SK-N-SH (cell line): ENCODE data around the gene FBXO36.

Experiments
- EP300 ChIP-seq, 2 experiments: IDR thresholded peaks; 2 replicates each; pipeline versions ENCODE4 v1.4.0 to v1.6.1; 2012; ENCODE audit warnings: borderline replicate concordance in 1 of 2, low read depth in 1 of 2, low read length in 1 of 2
- POLR2AphosphoS5 ChIP-seq: IDR thresholded peaks from 2 replicates; pipeline ENCODE4 v1.6.1; 2012; ENCODE audit warnings: low read depth, low read length
- RXRA ChIP-seq: IDR thresholded peaks from 2 replicates; pipeline ENCODE4 v1.4.0; 2012; ENCODE audit warnings: low read depth, mild to moderate bottlenecking, borderline replicate concordance
- SMC3 ChIP-seq: IDR thresholded peaks from 2 replicates; pipeline ENCODE4 v1.6.1; 2012; ENCODE audit warnings: low read depth, low read length, improper control_type of control experiment
- YY1 ChIP-seq: IDR thresholded peaks from 2 replicates; pipeline ENCODE4 v1.4.0; 2012; ENCODE audit warnings: low read depth, mild to moderate bottlenecking
- TF ChIP-seq, protein P1 (sequence below): fragments of 200-600 bp; sonication (generic); IDR thresholded peaks from 2 replicates; pipeline ENCODE4 v1.6.1; 2017; ENCODE audit warnings: antibody characterized with exemption, mild to moderate bottlenecking, moderate library complexity

DNA sequence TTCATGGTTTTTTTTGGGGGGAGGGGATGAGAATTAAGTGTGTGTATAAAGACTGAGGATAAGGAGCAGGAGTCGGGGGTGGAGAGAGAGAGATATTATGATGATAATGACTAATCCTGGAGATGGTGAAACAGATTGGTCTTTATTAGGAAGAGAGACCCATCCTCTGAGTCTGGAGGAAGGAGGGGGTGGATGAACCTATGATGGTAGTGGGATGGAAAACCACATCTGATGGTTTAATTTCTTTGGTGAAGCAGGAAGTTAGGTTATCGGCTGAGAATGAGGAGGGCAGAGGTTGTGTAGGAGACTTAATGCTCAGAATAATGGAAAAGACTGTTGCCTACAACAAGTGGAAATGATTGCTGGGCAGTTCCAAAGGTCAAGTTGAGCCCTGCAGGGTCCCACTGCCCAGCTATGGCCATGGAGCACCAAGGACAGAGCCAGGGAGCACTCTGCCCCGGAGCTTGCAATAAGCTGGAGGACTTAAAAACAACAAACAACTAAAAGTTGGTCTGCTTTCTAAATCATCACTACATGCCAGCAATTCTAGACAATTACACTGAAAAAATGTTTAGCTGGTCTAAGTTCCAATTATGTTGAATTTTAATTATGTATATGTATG, 138.5 kb downstream of the FBXO36 start:
- TF ChIP-seq, protein P1, sequence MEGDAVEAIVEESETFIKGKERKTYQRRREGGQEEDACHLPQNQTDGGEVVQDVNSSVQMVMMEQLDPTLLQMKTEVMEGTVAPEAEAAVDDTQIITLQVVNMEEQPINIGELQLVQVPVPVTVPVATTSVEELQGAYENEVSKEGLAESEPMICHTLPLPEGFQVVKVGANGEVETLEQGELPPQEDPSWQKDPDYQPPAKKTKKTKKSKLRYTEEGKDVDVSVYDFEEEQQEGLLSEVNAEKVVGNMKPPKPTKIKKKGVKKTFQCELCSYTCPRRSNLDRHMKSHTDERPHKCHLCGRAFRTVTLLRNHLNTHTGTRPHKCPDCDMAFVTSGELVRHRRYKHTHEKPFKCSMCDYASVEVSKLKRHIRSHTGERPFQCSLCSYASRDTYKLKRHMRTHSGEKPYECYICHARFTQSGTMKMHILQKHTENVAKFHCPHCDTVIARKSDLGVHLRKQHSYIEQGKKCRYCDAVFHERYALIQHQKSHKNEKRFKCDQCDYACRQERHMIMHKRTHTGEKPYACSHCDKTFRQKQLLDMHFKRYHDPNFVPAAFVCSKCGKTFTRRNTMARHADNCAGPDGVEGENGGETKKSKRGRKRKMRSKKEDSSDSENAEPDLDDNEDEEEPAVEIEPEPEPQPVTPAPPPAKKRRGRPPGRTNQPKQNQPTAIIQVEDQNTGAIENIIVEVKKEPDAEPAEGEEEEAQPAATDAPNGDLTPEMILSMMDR, result no peak
- no peak for TF ChIP-seq RXRA
- TF ChIP-seq POLR2AphosphoS5, result no peak
- no peak for TF ChIP-seq EP300 (IDR thresholded peaks at IDR 0.05; ENCODE audit: borderline replicate concordance in 1 of 2, low read depth in 1 of 2, low read length in 1 of 2)
- no peak for TF ChIP-seq SMC3
- no peak for TF ChIP-seq YY1
